Peyer's patch (tissue), 4 donors: Measurements from ENCODE around the gene RAD51AP2. TPM values are rescaled to one million over a fixed set of nuclear protein-coding genes. Genes with fewer than 3 reads are reported as not detected.

ENCODE experiments used
- DNase-seq, 3 donors: peaks; one replicate each; pipeline ENCODE4 v3.0.0-alpha.2; 2017 to 2019
- H3K27ac ChIP-seq, 4 donors: fragments of 200-600 bp; sonication (generic); one replicate each; pipeline ENCODE4 v1.5.1; 2016 to 2019
- H3K27me3 ChIP-seq, 2 donors: fragments of 200-600 bp; sonication (generic); one replicate each; pipeline ENCODE4 v1.5.1; 2019
- H3K36me3 ChIP-seq, 3 donors: fragments of 200-600 bp; sonication (generic); one replicate each; pipeline ENCODE4 v1.5.1; 2016 to 2019
- H3K4me1 ChIP-seq, 4 donors: fragments of 200-600 bp; sonication (generic); one replicate each; pipeline ENCODE4 v1.5.1; 2016 to 2019
- H3K4me3 ChIP-seq, 4 donors: fragments of 200-600 bp; sonication (generic); 1 replicate in 3 of 4; 2 replicates in 1 of 4; pipeline ENCODE4 v1.5.1; 2016 to 2019; ENCODE audit warnings: mild to moderate bottlenecking in 1 of 4
- H3K9me3 ChIP-seq, 4 donors: fragments of 200-600 bp; sonication (generic); one replicate each; pipeline ENCODE4 v1.5.1; 2016 to 2019; ENCODE audit warnings: mild to moderate bottlenecking in 1 of 4
- POLR2A ChIP-seq, 2 donors: fragments of 450-650 bp; IDR thresholded peaks; one replicate each; pipeline ENCODE4 v1.5.1; 2017; ENCODE audit warnings: antibody characterized with exemption in 2 of 2, mild to moderate bottlenecking in 2 of 2, moderate library complexity in 2 of 2
- total RNA-seq, 4 donors: library from RNA; depleted of rRNA; stranded (reverse); fragments of >200 nt; gene quantifications; one replicate each; pipeline ENCODE4 v1.1.0, GENCODE V29; 2016
- TF ChIP-seq, protein P1 (sequence below), 6 experiments: fragments of 450-650 bp in 4 of 6; fragments of 200-600 bp in 2 of 6; sonication (generic) in 1 of 6; IDR thresholded peaks; one replicate each; pipeline ENCODE4 v1.5.1; 2017 to 2019; ENCODE audit warnings: antibody characterized with exemption in 6 of 6, mild to moderate bottlenecking in 3 of 6, moderate library complexity in 1 of 6

RAD51AP2 gene
- total RNA-seq, 4 donors from 2014 or later = not detected

DNA sequence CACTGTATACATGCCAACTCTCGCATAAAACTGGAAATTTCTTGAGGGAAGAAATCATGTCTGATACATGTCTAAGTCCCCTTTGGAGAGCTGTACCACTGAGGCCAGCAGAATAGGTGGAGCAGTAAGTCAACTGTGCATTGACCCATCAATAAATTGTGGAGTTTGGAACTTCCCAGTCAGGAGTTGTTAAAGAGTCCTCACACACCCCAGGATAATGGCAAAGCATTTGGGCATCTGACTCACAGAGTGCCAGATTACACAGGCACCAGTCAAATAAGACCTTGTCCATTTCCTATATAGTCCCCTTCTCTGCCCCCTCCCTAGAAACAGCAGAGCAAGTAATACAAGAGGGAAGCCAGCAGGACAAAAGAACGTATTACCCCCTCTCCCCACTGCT, 32.7 kb upstream of the RAD51AP2 start:
- Histone ChIP-seq H3K27me3 (no peaks in the 10 kb centered on the region), H3K4me1 (no peaks in the 10 kb centered on the region), H3K36me3 (no peaks in the 10 kb centered on the region), H3K4me3 (no peak overlapping the region), H3K27ac (no peak overlapping the region), H3K9me3 (no peaks in the 10 kb centered on the region)
- DNase-seq = no peak
- TF ChIP-seq, protein P1, sequence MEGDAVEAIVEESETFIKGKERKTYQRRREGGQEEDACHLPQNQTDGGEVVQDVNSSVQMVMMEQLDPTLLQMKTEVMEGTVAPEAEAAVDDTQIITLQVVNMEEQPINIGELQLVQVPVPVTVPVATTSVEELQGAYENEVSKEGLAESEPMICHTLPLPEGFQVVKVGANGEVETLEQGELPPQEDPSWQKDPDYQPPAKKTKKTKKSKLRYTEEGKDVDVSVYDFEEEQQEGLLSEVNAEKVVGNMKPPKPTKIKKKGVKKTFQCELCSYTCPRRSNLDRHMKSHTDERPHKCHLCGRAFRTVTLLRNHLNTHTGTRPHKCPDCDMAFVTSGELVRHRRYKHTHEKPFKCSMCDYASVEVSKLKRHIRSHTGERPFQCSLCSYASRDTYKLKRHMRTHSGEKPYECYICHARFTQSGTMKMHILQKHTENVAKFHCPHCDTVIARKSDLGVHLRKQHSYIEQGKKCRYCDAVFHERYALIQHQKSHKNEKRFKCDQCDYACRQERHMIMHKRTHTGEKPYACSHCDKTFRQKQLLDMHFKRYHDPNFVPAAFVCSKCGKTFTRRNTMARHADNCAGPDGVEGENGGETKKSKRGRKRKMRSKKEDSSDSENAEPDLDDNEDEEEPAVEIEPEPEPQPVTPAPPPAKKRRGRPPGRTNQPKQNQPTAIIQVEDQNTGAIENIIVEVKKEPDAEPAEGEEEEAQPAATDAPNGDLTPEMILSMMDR (IDR thresholded peaks at IDR 0.05) = no peak
- no peak for TF ChIP-seq POLR2A (IDR thresholded peaks at IDR 0.05)

DNA sequence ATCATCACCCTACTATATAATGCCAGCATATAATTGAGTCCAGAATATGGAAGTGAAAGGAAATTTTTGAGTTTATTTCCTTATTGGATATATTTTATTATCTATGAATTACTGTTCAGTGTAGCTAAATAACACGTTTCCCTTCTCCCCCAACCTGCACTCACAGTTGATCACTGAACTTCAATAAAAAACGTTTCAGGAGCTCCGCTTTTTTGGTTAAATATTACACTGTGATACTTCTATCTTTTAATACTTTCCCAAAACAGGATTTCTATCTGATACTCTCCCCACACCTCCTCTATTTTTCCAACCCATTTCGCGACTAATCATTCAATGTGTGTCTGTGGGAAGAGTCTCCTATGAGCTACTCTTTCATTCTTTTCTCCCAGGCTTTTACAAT, 29.5 kb upstream of the RAD51AP2 start:
- TF ChIP-seq, protein P1 (IDR thresholded peaks at IDR 0.05) = no peak
- no peak for TF ChIP-seq POLR2A (IDR thresholded peaks at IDR 0.05)
- no peak overlapping the region for H3K27ac ChIP-seq
- no peaks in the 10 kb centered on the region for H3K36me3 ChIP-seq
- H3K9me3 ChIP-seq = no peaks in the 10 kb centered on the region
- no peak for DNase-seq
- no peaks in the 10 kb centered on the region for H3K4me1 ChIP-seq
- H3K4me3 ChIP-seq = no peak overlapping the region
- H3K27me3 ChIP-seq = no peaks in the 10 kb centered on the region

DNA sequence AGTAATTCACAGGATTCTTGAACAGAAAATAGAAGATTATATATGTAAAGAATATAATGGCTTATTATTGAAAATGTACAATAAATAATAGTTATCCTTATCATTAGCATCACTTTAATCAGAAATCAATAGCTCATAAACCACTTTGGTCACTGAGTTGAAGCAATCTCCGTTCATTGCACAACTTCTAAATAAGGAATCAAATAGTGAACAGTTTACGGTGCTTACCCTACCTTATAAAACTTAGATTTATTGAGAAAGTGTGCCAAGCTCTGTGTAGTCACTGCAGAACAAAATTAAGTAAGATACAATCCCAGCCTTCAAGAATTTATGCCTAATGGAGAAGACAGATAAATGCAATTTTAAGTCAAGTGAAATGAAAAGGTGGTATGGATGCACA, 29.0 kb upstream of the RAD51AP2 start:
- no peaks in the 10 kb centered on the region for H3K36me3 ChIP-seq
- no peaks in the 10 kb centered on the region for H3K27me3 ChIP-seq
- no peaks in the 10 kb centered on the region for H3K9me3 ChIP-seq
- no peak for TF ChIP-seq POLR2A (IDR thresholded peaks at IDR 0.05)
- TF ChIP-seq, protein P1 (IDR thresholded peaks at IDR 0.05) = no peak
- no peak overlapping the region for H3K27ac ChIP-seq
- H3K4me1 ChIP-seq = no peaks in the 10 kb centered on the region
- no peak overlapping the region for H3K4me3 ChIP-seq
- DNase-seq = no peak

DNA sequence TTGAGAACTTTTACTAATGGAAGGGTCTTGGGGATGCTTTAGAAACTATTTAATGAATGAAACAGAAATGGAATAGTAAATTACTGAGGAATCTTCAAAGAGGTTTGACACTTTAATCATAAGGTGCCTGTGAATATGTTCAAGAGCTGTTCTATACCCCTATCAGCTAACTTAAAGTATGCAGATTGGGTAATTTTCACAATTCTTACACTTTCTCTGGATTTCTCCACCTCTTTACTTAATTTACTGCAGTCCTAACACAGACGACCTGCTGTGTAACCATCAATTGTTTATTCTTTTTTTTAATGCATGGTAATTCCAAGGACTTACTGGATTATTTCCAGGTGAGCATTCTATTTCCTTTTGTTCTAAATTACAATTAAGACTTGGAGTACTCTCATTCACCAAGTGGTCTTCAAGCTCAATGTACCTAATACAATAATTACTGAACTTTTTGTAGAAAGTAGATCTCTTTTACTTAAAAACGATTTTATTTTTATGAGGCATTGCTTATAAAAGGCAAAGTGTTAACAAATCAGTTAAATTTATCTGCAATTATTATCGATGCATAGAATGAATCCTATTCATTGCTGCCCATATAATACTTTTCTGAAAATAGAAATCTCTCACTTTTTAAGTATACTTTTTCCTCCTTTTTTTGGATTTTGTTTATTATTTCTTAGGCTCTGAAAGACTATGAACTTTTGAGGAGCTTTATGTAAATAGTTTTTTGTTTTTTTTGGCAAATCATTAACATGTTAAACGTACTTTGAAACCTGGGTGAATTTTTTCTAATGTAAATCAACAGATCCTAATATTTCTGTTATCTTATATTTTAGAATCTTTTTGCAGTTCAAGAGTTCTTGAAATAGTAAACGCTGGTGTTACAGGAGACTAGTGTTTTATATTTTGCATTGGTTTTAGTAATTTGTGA, 27.7 kb upstream of the RAD51AP2 start:
- TF ChIP-seq POLR2A (IDR thresholded peaks at IDR 0.05) = no peak
- TF ChIP-seq, protein P1 (IDR thresholded peaks at IDR 0.05) = no peak

DNA sequence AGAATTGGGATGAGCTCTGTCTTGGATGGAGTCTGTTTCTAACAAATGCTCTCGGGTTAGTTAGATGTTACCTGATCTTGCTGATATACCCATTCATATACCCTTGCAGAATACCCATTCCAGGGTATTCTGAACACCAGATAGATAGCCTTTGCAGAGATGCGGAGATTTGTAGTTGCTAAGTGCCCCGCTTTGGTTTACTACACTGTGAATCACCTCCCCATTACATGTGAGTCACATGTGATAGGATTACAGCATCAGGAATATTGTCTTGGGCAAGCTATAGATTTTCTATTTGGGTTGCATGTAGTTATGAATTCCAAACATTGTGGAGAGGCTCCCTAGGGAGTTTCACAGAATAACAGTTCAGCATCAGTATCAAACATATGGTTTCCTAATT, 26.0 kb upstream of the RAD51AP2 start:
- H3K27ac ChIP-seq = no peak overlapping the region
- H3K4me1 ChIP-seq = peaks cover 0 to 10% (median 0%) of the 10 kb centered on the region in 4 donors

More for the DNA sequence above, 27.7 kb upstream of the RAD51AP2 start:
- no peak for DNase-seq
- H3K9me3 ChIP-seq = no peaks in the 10 kb centered on the region
- no peak overlapping the region for H3K27ac ChIP-seq
- no peaks in the 10 kb centered on the region for H3K27me3 ChIP-seq
- no peaks in the 10 kb centered on the region for H3K36me3 ChIP-seq
- peaks cover 0 to 2% (median 0%) of the 10 kb centered on the region in 4 donors for H3K4me1 ChIP-seq
- H3K4me3 ChIP-seq = no peak overlapping the region

More for the DNA sequence above, 26.0 kb upstream of the RAD51AP2 start:
- no peaks in the 10 kb centered on the region for H3K36me3 ChIP-seq
- H3K9me3 ChIP-seq = no peaks in the 10 kb centered on the region
- no peak for DNase-seq
- H3K4me3 ChIP-seq = no peak overlapping the region
- H3K27me3 ChIP-seq = no peaks in the 10 kb centered on the region
- TF ChIP-seq POLR2A (IDR thresholded peaks at IDR 0.05) = no peak
- TF ChIP-seq, protein P1 (IDR thresholded peaks at IDR 0.05) = no peak
